Smooth muscle cell of the coronary artery (primary cell): ENCODE results near the gene PIM2. TPM values are rescaled to one million over a fixed set of nuclear protein-coding genes. Genes with fewer than 3 reads are reported as not detected.

ENCODE experiments used
- total RNA-seq: library from RNA; depleted of rRNA; stranded (reverse); fragments of >200 nt; gene quantifications from 2 replicates; pipeline ENCODE4 v1.2.3, GENCODE V29; 2014; ENCODE audit warnings: low replicate concordance

The PIM2 gene
- 2.3 and 3.0 TPM in 2 replicates for total RNA-seq

GRCh38 chrX:48918643-48919340, at the start of gene PIM2:
Gene PIM2 (minus strand): TSS chrX:48919024. CDS start chrX:48918834, 190 bp downstream.

DNA sequence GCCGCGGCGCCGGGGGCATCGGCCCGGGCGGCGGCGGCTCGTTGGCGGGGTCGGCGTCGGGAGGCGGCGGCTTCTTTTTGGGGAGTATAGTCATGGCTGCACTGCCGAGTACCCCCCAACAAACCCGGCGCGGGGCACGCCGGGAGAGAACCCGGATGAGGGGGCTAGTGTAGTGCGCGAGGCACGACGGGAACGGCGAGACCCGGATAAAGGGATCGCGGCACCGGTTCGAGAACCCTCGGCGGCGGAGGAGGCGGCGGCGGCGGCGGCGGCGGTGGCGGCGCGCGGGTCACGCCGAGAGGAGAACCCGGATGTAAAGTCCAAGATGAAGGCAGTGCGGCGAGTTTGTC, 38.6 kb upstream of the PIM2 start, which contains the start of gene OTUD5:
OTUD5 (minus strand) TSS at position 131 of the 350 bp plus-strand sequence; CDS start at position 94, 37 bp downstream.

DNA sequence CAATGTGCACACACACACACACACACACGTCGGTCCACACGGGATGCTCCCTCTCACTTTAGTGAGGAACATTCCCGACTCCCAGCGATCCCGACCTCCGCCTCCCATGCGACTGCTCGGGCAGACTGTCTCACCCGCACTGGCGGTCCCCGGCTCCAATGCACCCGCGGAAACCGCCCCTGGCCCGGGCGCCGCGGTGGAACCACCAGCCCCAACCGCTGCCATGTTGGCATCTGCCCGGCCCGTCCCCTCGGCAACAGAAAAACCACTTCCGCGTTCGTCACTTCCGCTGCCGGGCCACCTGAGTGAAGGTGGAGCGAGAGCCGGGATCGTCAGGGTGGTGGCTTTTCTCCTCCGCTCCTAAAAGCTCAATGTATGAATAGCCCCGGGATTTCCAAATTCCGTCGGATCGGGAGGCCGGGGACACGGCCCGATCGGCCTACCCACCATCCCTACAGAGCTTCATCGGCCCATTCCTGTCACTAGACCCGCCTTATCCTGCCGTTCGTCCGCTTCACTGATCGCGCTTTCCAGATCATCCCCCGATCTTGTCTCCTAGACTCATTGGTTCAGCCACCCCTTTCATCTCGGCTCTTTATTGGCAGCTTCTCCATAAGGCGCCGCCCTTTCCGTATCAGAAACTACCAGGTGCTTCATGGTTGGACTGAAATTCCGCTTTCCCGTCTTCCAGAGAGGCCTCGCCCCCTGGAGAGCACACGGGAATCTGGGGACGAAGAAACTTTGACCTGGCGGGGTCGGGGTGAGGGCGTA, 7.2 kb downstream of the PIM2 start, which contains the start of gene SLC35A2:
SLC35A2 (minus strand) TSS at position 235 of the 771 bp plus-strand sequence; CDS start at position 225, 10 bp downstream.

DNA sequence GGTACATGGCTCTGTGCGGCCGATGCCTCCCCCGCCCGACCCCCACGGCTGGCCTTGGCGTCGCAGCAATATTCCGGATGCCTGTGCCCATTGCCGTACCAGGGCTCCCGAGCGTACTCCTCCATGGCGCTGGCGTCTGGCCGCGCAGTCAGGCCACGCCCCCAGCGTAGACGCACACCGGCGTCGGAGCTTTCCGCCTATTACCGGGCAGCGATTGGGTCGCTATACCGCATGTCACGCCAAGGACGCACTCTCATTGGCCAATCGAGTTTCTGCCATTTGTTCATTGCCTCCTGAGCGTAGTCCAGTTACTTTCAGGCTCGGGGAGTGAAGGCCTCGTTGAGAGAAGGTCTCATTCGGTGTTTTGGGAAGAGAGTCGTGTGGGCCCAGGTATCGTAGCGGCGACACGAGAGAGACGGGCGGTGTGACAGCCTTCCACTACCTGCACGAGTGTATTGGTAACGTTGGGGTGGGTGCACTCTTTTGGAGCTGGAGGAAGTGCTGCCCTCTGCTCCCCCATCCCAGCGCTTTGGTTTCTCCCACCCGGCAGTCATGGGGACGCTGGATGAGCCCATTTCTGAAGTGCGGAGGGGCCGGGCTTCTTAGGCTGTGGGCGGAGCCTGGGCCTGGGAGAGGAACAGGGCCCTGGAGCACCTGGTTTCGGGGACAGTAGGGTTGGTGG, 21.1 kb downstream of the PIM2 start, which contains the start of the genes PQBP1 and TIMM17B:
PQBP1 (plus strand) TSS at position 306 of the 682 bp plus-strand sequence. CDS start 580 bp downstream, outside the sequence.
TIMM17B (minus strand) TSS at position 144 of the 682 bp plus-strand sequence; CDS start at position 125, 19 bp downstream.

Other genes with a start within 250 kb of the PIM2 start
- gene WAS, start 235.2 kb downstream of the PIM2 start, total RNA-seq = 0.23 TPM in 1 of 2 replicates, not detected in the other
- 0.59 and 2.5 TPM in 2 replicates for gene SUV39H1, start 222.3 kb downstream of the PIM2 start, total RNA-seq
- gene GLOD5, start 157.3 kb downstream of the PIM2 start, total RNA-seq = not detected in 2 replicates
- not detected in 2 replicates for gene GATA1, start 132.4 kb downstream of the PIM2 start, total RNA-seq
- 21.8 and 25.6 TPM in 2 replicates for gene HDAC6, start 117.0 kb downstream of the PIM2 start, total RNA-seq
- gene ERAS, start 92.5 kb downstream of the PIM2 start, total RNA-seq = not detected in 2 replicates
- gene PCSK1N, start 83.4 kb downstream of the PIM2 start, total RNA-seq = 0.15 and 0.23 TPM in 2 replicates
- gene TIMM17B, start 21.3 kb downstream of the PIM2 start, total RNA-seq = 9.0 and 34.8 TPM in 2 replicates
- gene PQBP1, start 21.1 kb downstream of the PIM2 start, total RNA-seq = 77.9 and 169 TPM in 2 replicates
- 7.8 and 17.3 TPM in 2 replicates for gene SLC35A2, start 7.4 kb downstream of the PIM2 start, total RNA-seq
- gene OTUD5, start 38.6 kb upstream of the PIM2 start, total RNA-seq = 33.3 and 34.9 TPM in 2 replicates
- 0.45 and 0.59 TPM in 2 replicates for gene KCND1, start 52.8 kb upstream of the PIM2 start, total RNA-seq
- 27.9 and 28.1 TPM in 2 replicates for gene GRIPAP1, start 83.2 kb upstream of the PIM2 start, total RNA-seq
- 19.7 and 47.7 TPM in 2 replicates for gene TFE3, start 124.3 kb upstream of the PIM2 start, total RNA-seq
- under 0.01 and 0.38 TPM in 2 replicates for gene CCDC120, start 140.0 kb upstream of the PIM2 start, total RNA-seq
- gene PRAF2, start 155.0 kb upstream of the PIM2 start, total RNA-seq = 5.9 and 7.7 TPM in 2 replicates
- 35.6 and 46.3 TPM in 2 replicates for gene WDR45, start 160.9 kb upstream of the PIM2 start, total RNA-seq
- gene GPKOW, start 204.7 kb upstream of the PIM2 start, total RNA-seq = 15.3 and 21.6 TPM in 2 replicates
- 0.82 and 1.7 TPM in 2 replicates for gene MAGIX, start 243.7 kb upstream of the PIM2 start, total RNA-seq